CD4-positive, alpha-beta T cell (primary cell): ENCODE results near the gene TMEM129. TPM values are rescaled to one million over a fixed set of nuclear protein-coding genes. Genes with fewer than 3 reads are reported as not detected.

Experiments used
- ATAC-seq: fragments of 200-7000 bp; cut with Tn5 transposase; one replicate; pipeline ENCODE4 v1.10.0; 2022; ENCODE audit warnings: mild to moderate bottlenecking; ENCODE audit not compliant: poor library complexity
- CTCF ChIA-PET: fragments of 350-600 bp; sonication (Branson Sonifier 250); formaldehyde crosslinking; loops from one replicate; lab custom pipeline; 2021; ENCODE audit warnings: antibody characterized with exemption, inconsistent platforms; lab: Charles Lee
- POLR2A ChIA-PET: fragments of 350-600 bp; sonication (Branson Sonifier 250); formaldehyde crosslinking; loops from one replicate; lab custom pipeline; 2021; ENCODE audit warnings: antibody characterized with exemption, inconsistent platforms; lab: Charles Lee
- DNase-seq, 14 experiments: peaks; one replicate each; pipeline ENCODE4 v3.0.0-alpha.2; 2013 to 2020; ENCODE audit warnings: mixed read lengths in 2 of 14
- H3K27ac ChIP-seq, 2 donors: one replicate each; pipeline versions ENCODE4 v1.5.1 to v1.7.0; 2013; ENCODE audit warnings: low read length in 2 of 2, low read depth in 1 of 2, mild to moderate bottlenecking in 1 of 2
- H3K27me3 ChIP-seq, 2 experiments: 1 replicate in 1 of 2; 2 replicates in 1 of 2; pipeline versions ENCODE4 v1.6.1 to v1.7.0; 2013; ENCODE audit warnings: low read length in 2 of 2, control low read depth in 1 of 2, mild to moderate bottlenecking in 1 of 2, moderate library complexity in 1 of 2; ENCODE audit not compliant: insufficient read depth in 2 of 2, control insufficient read depth in 1 of 2
- H3K36me3 ChIP-seq: one replicate; pipeline ENCODE4 v1.6.1; 2013; ENCODE audit warnings: low read length, control low read depth; ENCODE audit not compliant: insufficient read depth
- H3K4me1 ChIP-seq: one replicate; pipeline ENCODE4 v1.6.1; 2013; ENCODE audit warnings: low read length, control low read depth; ENCODE audit not compliant: insufficient read depth
- H3K4me3 ChIP-seq: one replicate; pipeline ENCODE4 v1.5.1; 2013; ENCODE audit warnings: mild to moderate bottlenecking, low read length, moderate library complexity
- H3K9me3 ChIP-seq, 2 experiments: 1 replicate in 1 of 2; 2 replicates in 1 of 2; pipeline versions ENCODE4 v1.6.1 to v1.7.0; 2013; ENCODE audit warnings: low read length in 2 of 2, mild to moderate bottlenecking in 2 of 2, control low read depth in 1 of 2, moderate library complexity in 1 of 2; ENCODE audit not compliant: control insufficient read depth in 1 of 2, insufficient read depth in 1 of 2
- H3K27ac Mint-ChIP-seq: one replicate; pipeline ENCODE4 v1.8.0; 2020; ENCODE audit warnings: mixed read lengths
- H3K27me3 Mint-ChIP-seq: one replicate; pipeline ENCODE4 v1.8.0; 2021; ENCODE audit warnings: mixed read lengths
- H3K36me3 Mint-ChIP-seq: one replicate; pipeline ENCODE4 v1.8.0; 2021; ENCODE audit warnings: low read depth, mixed read lengths
- H3K4me1 Mint-ChIP-seq: one replicate; pipeline ENCODE4 v1.8.0; 2021; ENCODE audit warnings: low read depth, mixed read lengths
- H3K4me3 Mint-ChIP-seq: one replicate; pipeline ENCODE4 v1.8.0; 2020; ENCODE audit warnings: mild to moderate bottlenecking, mixed read lengths
- H3K9me3 Mint-ChIP-seq: one replicate; pipeline ENCODE4 v1.8.0; 2020; ENCODE audit warnings: mixed read lengths
- CTCF ChIP-seq: fragments of 200-600 bp; IDR thresholded peaks from one replicate; pipeline ENCODE4 v1.8.0; 2022; ENCODE audit warnings: antibody characterized with exemption, mild to moderate bottlenecking
- intact Hi-C, 2 experiments: fragments of 100-400 bp; cut with DNase I in 1 of 2; cut with micrococcal nuclease in 1 of 2; formaldehyde crosslinking; loops; one replicate each; pipeline versions ENCODE4 v1.15.1 to v1.9.0; 2023 to 2025; cut with DNase I, micrococcal nuclease
- total RNA-seq, 174 experiments: library from RNA in 2 of 174; stranded (reverse) in 2 of 174; gene quantifications; one replicate each; pipeline ENCODE4 v1.2.3 and lab custom pipeline; 2021 to 2026

Gene TMEM129
- total RNA-seq, 2 experiments from 2014 or later: 17.2 to 17.6 TPM

GRCh38 chr4:1762264-1763010 lies 41.3 kb upstream of the TMEM129 start:
- H3K36me3 ChIP-seq: no peaks in the 10 kb centered on the region
- H3K4me1 ChIP-seq: peaks cover 3% of the 10 kb centered on the region
- no peak for DNase-seq
- no peak for TF ChIP-seq CTCF
- POLR2A ChIA-PET: no interaction called here
- Mint-ChIP-seq H3K27ac (no peak overlapping the region), H3K36me3 (no peaks in the 10 kb centered on the region), H3K4me3 (no peak overlapping the region), H3K9me3 (no peaks in the 10 kb centered on the region), H3K4me1 (no peaks in the 10 kb centered on the region), H3K27me3 (peaks cover 22% of the 10 kb centered on the region)
- H3K27ac ChIP-seq: no peak overlapping the region
- peaks cover 0 to 12% of the 10 kb centered on the region in 2 experiments for H3K9me3 ChIP-seq
- CTCF ChIA-PET: no interaction called here
- intact Hi-C loops: loop anchor here in 1 of 2 experiments (5.0 kb wide), 1 partner anchor 50 kb away; no protein-coding TSS in a partner anchor
- H3K4me3 ChIP-seq: no peak overlapping the region
- H3K27me3 ChIP-seq: peaks cover 14 to 24% of the 10 kb centered on the region in 2 experiments
- ATAC-seq: no peak

GRCh38 chr4:1761130-1761689 lies 40.1 kb upstream of the TMEM129 start:
- ChIA-PET POLR2A (no interaction called here), CTCF (no interaction called here)
- Histone ChIP-seq H3K9me3 (peaks cover 0 to 12% of the 10 kb centered on the region in 2 experiments), H3K4me1 (peaks cover 3% of the 10 kb centered on the region), H3K4me3 (no peak overlapping the region), H3K27me3 (peaks cover 11 to 19% of the 10 kb centered on the region in 2 experiments), H3K36me3 (no peaks in the 10 kb centered on the region), H3K27ac (no peak overlapping the region)
- H3K9me3 Mint-ChIP-seq: no peaks in the 10 kb centered on the region
- H3K4me1 Mint-ChIP-seq: no peaks in the 10 kb centered on the region
- no peak for ATAC-seq
- no peak for TF ChIP-seq CTCF
- H3K4me3 Mint-ChIP-seq: no peak overlapping the region
- no peaks in the 10 kb centered on the region for H3K36me3 Mint-ChIP-seq
- intact Hi-C loops: loop anchor here in 1 of 2 experiments (5.0 kb wide), 1 partner anchor 51 kb away; no protein-coding TSS in a partner anchor
- H3K27ac Mint-ChIP-seq: no peak overlapping the region
- peaks cover 22% of the 10 kb centered on the region for H3K27me3 Mint-ChIP-seq
- no peak for DNase-seq

GRCh38 chr4:1760521-1761071 lies 39.5 kb upstream of the TMEM129 start:
- Histone ChIP-seq H3K4me3 (no peak overlapping the region), H3K27me3 (peaks cover 8 to 14% of the 10 kb centered on the region in 2 experiments), H3K27ac (no peak overlapping the region), H3K36me3 (no peaks in the 10 kb centered on the region), H3K9me3 (peaks cover 0 to 12% of the 10 kb centered on the region in 2 experiments), H3K4me1 (peaks cover 3% of the 10 kb centered on the region)
- no peaks in the 10 kb centered on the region for H3K9me3 Mint-ChIP-seq
- intact Hi-C loops: loop anchor here in 1 of 2 experiments (5.0 kb wide), 1 partner anchor 52 kb away; no protein-coding TSS in a partner anchor
- H3K4me1 Mint-ChIP-seq: no peaks in the 10 kb centered on the region
- no peak for ATAC-seq
- peaks cover 20% of the 10 kb centered on the region for H3K27me3 Mint-ChIP-seq
- no peaks in the 10 kb centered on the region for H3K36me3 Mint-ChIP-seq
- DNase-seq: no peak
- H3K4me3 Mint-ChIP-seq: no peak overlapping the region
- TF ChIP-seq CTCF: no peak
- no peak overlapping the region for H3K27ac Mint-ChIP-seq
- ChIA-PET POLR2A (no interaction called here), CTCF (no interaction called here)
